CD4-positive, alpha-beta T cell (primary cell): ENCODE data around the gene PRKCA. TPM values are rescaled to one million over a fixed set of nuclear protein-coding genes. Genes with fewer than 3 reads are reported as not detected.

Experiments
- ATAC-seq: fragments of 200-7000 bp; cut with Tn5 transposase; one replicate; pipeline ENCODE4 v1.10.0; 2022; ENCODE audit warnings: mild to moderate bottlenecking; ENCODE audit not compliant: poor library complexity
- CTCF ChIA-PET: fragments of 350-600 bp; sonication (Branson Sonifier 250); formaldehyde crosslinking; loops from one replicate; lab custom pipeline; 2021; ENCODE audit warnings: antibody characterized with exemption, inconsistent platforms; lab: Charles Lee
- POLR2A ChIA-PET: fragments of 350-600 bp; sonication (Branson Sonifier 250); formaldehyde crosslinking; loops from one replicate; lab custom pipeline; 2021; ENCODE audit warnings: antibody characterized with exemption, inconsistent platforms; lab: Charles Lee
- DNase-seq, 14 experiments: peaks; one replicate each; pipeline ENCODE4 v3.0.0-alpha.2; 2013 to 2020; ENCODE audit warnings: mixed read lengths in 2 of 14
- H3K27ac ChIP-seq, 2 donors: one replicate each; pipeline versions ENCODE4 v1.5.1 to v1.7.0; 2013; ENCODE audit warnings: low read length in 2 of 2, low read depth in 1 of 2, mild to moderate bottlenecking in 1 of 2
- H3K27me3 ChIP-seq, 2 experiments: 1 replicate in 1 of 2; 2 replicates in 1 of 2; pipeline versions ENCODE4 v1.6.1 to v1.7.0; 2013; ENCODE audit warnings: low read length in 2 of 2, control low read depth in 1 of 2, mild to moderate bottlenecking in 1 of 2, moderate library complexity in 1 of 2; ENCODE audit not compliant: insufficient read depth in 2 of 2, control insufficient read depth in 1 of 2
- H3K36me3 ChIP-seq: one replicate; pipeline ENCODE4 v1.6.1; 2013; ENCODE audit warnings: low read length, control low read depth; ENCODE audit not compliant: insufficient read depth
- H3K4me1 ChIP-seq: one replicate; pipeline ENCODE4 v1.6.1; 2013; ENCODE audit warnings: low read length, control low read depth; ENCODE audit not compliant: insufficient read depth
- H3K4me3 ChIP-seq: one replicate; pipeline ENCODE4 v1.5.1; 2013; ENCODE audit warnings: mild to moderate bottlenecking, low read length, moderate library complexity
- H3K9me3 ChIP-seq, 2 experiments: 1 replicate in 1 of 2; 2 replicates in 1 of 2; pipeline versions ENCODE4 v1.6.1 to v1.7.0; 2013; ENCODE audit warnings: low read length in 2 of 2, mild to moderate bottlenecking in 2 of 2, control low read depth in 1 of 2, moderate library complexity in 1 of 2; ENCODE audit not compliant: control insufficient read depth in 1 of 2, insufficient read depth in 1 of 2
- H3K27ac Mint-ChIP-seq: one replicate; pipeline ENCODE4 v1.8.0; 2020; ENCODE audit warnings: mixed read lengths
- H3K27me3 Mint-ChIP-seq: one replicate; pipeline ENCODE4 v1.8.0; 2021; ENCODE audit warnings: mixed read lengths
- H3K36me3 Mint-ChIP-seq: one replicate; pipeline ENCODE4 v1.8.0; 2021; ENCODE audit warnings: low read depth, mixed read lengths
- H3K4me1 Mint-ChIP-seq: one replicate; pipeline ENCODE4 v1.8.0; 2021; ENCODE audit warnings: low read depth, mixed read lengths
- H3K4me3 Mint-ChIP-seq: one replicate; pipeline ENCODE4 v1.8.0; 2020; ENCODE audit warnings: mild to moderate bottlenecking, mixed read lengths
- H3K9me3 Mint-ChIP-seq: one replicate; pipeline ENCODE4 v1.8.0; 2020; ENCODE audit warnings: mixed read lengths
- intact Hi-C, 2 experiments: fragments of 100-400 bp; cut with DNase I in 1 of 2; cut with micrococcal nuclease in 1 of 2; formaldehyde crosslinking; loops; one replicate each; pipeline versions ENCODE4 v1.15.1 to v1.9.0; 2023 to 2025; cut with DNase I, micrococcal nuclease
- total RNA-seq, 174 experiments: library from RNA in 2 of 174; stranded (reverse) in 2 of 174; gene quantifications; one replicate each; pipeline ENCODE4 v1.2.3 and lab custom pipeline; 2021 to 2026
- TF ChIP-seq, protein P1 (sequence below): fragments of 200-600 bp; IDR thresholded peaks from one replicate; pipeline ENCODE4 v1.8.0; 2022; ENCODE audit warnings: antibody characterized with exemption, mild to moderate bottlenecking

The PRKCA gene
- total RNA-seq, 2 experiments from 2014 or later, result 84.8 to 88.6 TPM

DNA sequence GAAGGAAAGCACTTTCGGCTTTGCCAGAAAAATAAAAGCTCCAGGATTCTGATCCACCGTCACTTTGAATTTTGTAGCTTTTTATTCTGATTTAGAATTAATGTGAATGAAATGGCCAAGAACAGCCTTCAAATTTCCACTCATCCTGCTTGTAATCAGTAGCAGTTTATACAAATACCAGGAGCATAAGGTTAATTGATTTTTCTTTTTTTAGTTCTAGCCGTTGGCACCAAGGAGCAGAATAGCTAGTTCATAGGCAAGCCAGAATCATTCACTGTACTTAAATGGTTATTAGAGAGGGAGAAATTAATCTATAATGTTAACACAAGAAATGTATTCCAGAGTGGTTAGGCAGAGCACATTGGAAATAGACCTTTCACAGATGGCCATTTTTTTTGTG, 491.4 kb downstream of the PRKCA start:
- TF ChIP-seq, protein P1, sequence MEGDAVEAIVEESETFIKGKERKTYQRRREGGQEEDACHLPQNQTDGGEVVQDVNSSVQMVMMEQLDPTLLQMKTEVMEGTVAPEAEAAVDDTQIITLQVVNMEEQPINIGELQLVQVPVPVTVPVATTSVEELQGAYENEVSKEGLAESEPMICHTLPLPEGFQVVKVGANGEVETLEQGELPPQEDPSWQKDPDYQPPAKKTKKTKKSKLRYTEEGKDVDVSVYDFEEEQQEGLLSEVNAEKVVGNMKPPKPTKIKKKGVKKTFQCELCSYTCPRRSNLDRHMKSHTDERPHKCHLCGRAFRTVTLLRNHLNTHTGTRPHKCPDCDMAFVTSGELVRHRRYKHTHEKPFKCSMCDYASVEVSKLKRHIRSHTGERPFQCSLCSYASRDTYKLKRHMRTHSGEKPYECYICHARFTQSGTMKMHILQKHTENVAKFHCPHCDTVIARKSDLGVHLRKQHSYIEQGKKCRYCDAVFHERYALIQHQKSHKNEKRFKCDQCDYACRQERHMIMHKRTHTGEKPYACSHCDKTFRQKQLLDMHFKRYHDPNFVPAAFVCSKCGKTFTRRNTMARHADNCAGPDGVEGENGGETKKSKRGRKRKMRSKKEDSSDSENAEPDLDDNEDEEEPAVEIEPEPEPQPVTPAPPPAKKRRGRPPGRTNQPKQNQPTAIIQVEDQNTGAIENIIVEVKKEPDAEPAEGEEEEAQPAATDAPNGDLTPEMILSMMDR, result no peak
- no peak for ATAC-seq
- intact Hi-C loops, result no loop called here
- CTCF ChIA-PET, result interaction anchor here (0.7 kb wide), 1 partner anchor 147 kb away, joined by 3 read pairs; no protein-coding TSS in a partner anchor
- H3K9me3 Mint-ChIP-seq, result no peaks in the 10 kb centered on the region
- H3K27ac ChIP-seq, result no peak overlapping the region
- no peak overlapping the region for H3K4me3 Mint-ChIP-seq
- no peaks in the 10 kb centered on the region for H3K27me3 ChIP-seq
- peaks cover 84% of the 10 kb centered on the region for H3K36me3 Mint-ChIP-seq
- POLR2A ChIA-PET, result interaction anchor here (0.6 kb wide), 1 partner anchor 189 kb away, joined by 3 read pairs; no protein-coding TSS in a partner anchor
- H3K4me1 Mint-ChIP-seq, result peaks cover 15% of the 10 kb centered on the region
- peaks cover 53% of the 10 kb centered on the region for H3K36me3 ChIP-seq
- peaks cover 5% of the 10 kb centered on the region for H3K4me1 ChIP-seq
- H3K9me3 ChIP-seq, result peaks cover 0 to 8% of the 10 kb centered on the region in 2 experiments
- no peak overlapping the region for H3K4me3 ChIP-seq
- no peaks in the 10 kb centered on the region for H3K27me3 Mint-ChIP-seq
- no peak overlapping the region for H3K27ac Mint-ChIP-seq
- no peak for DNase-seq

DNA sequence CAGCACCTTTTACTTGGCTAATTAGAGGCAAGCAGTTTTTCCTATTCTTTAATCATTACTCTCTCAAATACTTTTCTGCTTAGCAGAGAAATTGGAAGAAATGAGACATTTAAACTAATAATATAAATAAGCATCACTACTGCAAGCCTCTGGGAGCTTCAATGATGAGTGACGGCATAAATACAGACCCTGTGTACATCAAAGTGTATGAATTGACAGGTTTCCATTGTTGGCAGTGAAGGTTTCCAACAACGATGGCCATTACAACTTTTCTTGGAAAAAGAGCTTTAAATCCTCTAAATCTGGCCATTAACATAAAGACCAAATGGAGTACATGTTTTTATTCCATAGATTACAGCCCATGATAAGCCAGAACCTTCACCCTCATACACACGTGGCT, 493.1 kb downstream of the PRKCA start:
- no peak overlapping the region for H3K4me3 ChIP-seq
- H3K27ac Mint-ChIP-seq, result no peak overlapping the region
- DNase-seq (no peak), ATAC-seq (no peak)
- peaks cover 81% of the 10 kb centered on the region for H3K36me3 Mint-ChIP-seq
- H3K27me3 ChIP-seq, result no peaks in the 10 kb centered on the region
- intact Hi-C loops, result no loop called here
- POLR2A ChIA-PET, result no interaction called here
- H3K4me1 Mint-ChIP-seq, result peaks cover 10% of the 10 kb centered on the region
- peaks cover 0 to 8% of the 10 kb centered on the region in 2 experiments for H3K9me3 ChIP-seq
- H3K9me3 Mint-ChIP-seq, result no peaks in the 10 kb centered on the region
- peaks cover 5% of the 10 kb centered on the region for H3K4me1 ChIP-seq
- no peak overlapping the region for H3K4me3 Mint-ChIP-seq
- H3K27me3 Mint-ChIP-seq, result no peaks in the 10 kb centered on the region
- peaks cover 43% of the 10 kb centered on the region for H3K36me3 ChIP-seq
- H3K27ac ChIP-seq, result no peak overlapping the region
- TF ChIP-seq, protein P1, result no peak
- CTCF ChIA-PET, result no interaction called here

DNA sequence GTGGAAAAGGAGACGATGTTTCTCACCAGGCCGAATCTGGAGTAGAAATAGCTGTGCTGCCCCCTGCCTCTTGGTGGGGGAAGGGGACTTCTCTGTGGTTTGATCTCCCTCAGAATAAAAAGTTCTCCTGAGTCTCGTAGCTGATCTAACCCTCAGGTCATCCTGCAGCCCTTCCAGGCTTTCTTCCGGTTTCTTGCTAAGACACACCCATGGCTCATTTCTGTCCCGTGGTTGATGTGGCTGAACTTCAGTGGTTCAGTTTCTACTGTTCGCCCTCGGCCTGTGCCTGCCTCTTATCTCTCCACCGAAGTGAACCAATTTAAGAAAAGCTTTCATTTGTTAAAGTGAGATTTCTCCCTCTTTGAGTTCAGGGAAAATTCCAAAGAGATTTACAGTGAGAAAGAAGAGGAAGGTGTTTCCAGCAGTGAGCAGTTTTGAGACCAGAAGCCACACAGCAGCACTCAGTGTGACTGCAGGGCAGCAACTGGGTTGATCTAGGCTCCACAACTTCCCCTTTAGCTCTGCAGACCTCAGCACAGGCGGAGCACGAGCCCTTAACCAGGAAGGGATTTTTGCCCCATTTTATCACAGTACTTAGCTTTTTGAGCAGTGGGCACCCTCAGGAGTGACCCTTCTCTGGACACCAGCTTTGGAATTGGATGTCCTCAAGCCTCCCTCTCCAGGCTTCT, 497.6 kb downstream of the PRKCA start:
- CTCF ChIA-PET, result no interaction called here
- no peaks in the 10 kb centered on the region for H3K27me3 Mint-ChIP-seq
- H3K27ac Mint-ChIP-seq, result no peak overlapping the region
- no peak overlapping the region for H3K4me3 Mint-ChIP-seq
- Histone ChIP-seq H3K27me3 (no peaks in the 10 kb centered on the region), H3K27ac (no peak overlapping the region), H3K9me3 (peaks cover 0 to 8% of the 10 kb centered on the region in 2 experiments), H3K4me1 (no peaks in the 10 kb centered on the region), H3K4me3 (no peak overlapping the region), H3K36me3 (peaks cover 46% of the 10 kb centered on the region)
- TF ChIP-seq, protein P1, result no peak
- no peak for DNase-seq
- POLR2A ChIA-PET, result no interaction called here
- no peak for ATAC-seq
- H3K36me3 Mint-ChIP-seq, result peaks cover 75% of the 10 kb centered on the region
- intact Hi-C loops, result no loop called here
- no peaks in the 10 kb centered on the region for H3K4me1 Mint-ChIP-seq
- H3K9me3 Mint-ChIP-seq, result no peaks in the 10 kb centered on the region
